ENCODE data around the gene ZSCAN12.

The ZSCAN12 gene

GRCh38 chr6:28330041-28330440 lies 69.5 kb downstream of the ZSCAN12 start:
- TF ChIP-seq CTCF (conservative IDR thresholded peaks at IDR 0.05; ENCODE audit: low read depth, low read length) = no peak
- no peak overlapping the region for H3K4me3 ChIP-seq (ENCODE audit: low read length)
- DNase-seq (ENCODE audit: low read depth) = no peak
